Stimulated activated CD4-positive, alpha-beta T cell treated with anti-CD3 and anti-CD28 coated beads, TNF-alpha, amount 100 ng/mL, for 48 hours (primary cell): Measurements from ENCODE around the gene LRRC72.
"Not testable (repeated sequence)": the region's sequence is repeated elsewhere in the genome, so short reads cannot be mapped to it uniquely, and the experiment has no call there.

Experiments
- DNase-seq, 3 donors: peaks; one replicate each; pipeline ENCODE4 v3.0.0-alpha.2; 2020; ENCODE audit warnings: low read depth in 3 of 3

Gene LRRC72

DNA sequence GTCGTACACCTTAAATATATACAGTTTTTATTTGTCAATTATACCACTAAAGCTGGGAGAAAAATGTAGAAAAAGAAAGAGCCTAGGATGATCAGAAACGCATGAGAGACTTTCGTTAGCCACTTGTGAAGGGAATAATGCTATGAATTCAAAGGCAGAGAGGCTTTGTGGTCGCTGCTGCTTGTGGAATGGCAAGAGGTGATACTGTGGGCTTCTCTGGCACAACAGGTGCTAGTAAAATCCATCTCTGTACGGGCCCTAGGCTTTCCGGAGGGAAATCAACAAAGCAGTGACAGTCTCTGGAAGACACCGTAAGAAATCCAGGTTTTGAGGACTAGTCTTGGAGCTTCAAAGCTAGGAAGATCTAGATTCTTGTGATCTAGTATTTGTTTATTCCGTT is 52.6 kb downstream of the LRRC72 start:
- no peak for DNase-seq

DNA sequence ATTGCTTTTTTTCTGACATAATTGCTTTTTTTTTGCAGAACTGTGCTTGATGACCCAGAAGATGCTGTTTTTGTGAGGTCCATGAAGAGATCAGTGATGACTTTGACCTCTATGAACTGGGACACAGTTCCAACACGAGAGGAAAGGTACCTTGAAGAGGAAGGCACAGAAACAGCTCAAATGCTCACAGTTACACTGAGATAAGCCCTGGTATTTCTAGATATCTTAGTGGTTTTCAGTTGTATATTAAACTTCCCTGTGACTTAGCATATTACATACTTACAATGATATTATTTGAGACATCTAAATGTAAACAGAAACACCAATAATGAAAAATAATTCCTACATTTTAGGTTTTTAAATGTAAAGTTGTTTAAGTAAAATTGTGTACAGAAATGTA is 54.7 kb downstream of the LRRC72 start:
- DNase-seq: no peak

DNA sequence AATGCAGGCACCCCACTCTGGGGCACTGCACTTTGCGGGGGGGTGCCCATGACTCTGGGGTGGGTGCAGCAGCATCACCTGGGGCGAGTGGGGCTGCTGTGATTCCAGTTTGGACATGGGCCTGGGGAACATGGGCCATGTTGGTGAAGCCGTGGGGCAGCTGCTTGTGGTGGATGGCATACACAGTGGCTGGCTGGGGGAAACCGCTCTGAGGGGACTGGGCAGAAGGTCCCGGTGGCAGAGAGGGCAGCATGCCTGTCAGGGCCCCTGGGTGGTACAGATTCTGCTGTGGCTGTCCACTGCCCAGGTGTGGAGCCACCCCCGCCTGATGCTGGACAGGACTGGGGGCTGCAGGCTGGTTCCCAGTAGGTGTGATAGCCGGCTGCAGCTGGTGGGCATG is 57.2 kb downstream of the LRRC72 start:
- no peak for DNase-seq

DNA sequence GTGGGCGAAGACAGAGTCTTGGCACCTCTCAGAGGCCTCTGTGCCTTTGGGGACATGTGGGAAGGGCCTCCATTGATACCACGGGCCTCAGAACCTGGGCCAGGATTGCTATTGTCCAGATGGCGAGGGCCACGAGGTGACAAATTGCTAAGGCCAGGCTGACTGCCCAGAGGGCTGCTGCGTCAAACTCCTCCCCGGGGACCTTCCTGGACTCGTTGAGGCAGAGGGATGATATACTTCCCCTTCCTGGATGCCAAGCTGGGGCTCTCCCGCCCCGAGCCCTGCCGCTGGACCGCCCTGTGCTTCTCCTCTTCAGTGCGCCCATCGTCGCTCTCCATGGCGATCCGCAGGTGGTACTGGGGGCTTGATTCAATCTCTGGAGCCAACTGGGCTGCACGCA is 58.9 kb downstream of the LRRC72 start:
- no peak for DNase-seq

DNA sequence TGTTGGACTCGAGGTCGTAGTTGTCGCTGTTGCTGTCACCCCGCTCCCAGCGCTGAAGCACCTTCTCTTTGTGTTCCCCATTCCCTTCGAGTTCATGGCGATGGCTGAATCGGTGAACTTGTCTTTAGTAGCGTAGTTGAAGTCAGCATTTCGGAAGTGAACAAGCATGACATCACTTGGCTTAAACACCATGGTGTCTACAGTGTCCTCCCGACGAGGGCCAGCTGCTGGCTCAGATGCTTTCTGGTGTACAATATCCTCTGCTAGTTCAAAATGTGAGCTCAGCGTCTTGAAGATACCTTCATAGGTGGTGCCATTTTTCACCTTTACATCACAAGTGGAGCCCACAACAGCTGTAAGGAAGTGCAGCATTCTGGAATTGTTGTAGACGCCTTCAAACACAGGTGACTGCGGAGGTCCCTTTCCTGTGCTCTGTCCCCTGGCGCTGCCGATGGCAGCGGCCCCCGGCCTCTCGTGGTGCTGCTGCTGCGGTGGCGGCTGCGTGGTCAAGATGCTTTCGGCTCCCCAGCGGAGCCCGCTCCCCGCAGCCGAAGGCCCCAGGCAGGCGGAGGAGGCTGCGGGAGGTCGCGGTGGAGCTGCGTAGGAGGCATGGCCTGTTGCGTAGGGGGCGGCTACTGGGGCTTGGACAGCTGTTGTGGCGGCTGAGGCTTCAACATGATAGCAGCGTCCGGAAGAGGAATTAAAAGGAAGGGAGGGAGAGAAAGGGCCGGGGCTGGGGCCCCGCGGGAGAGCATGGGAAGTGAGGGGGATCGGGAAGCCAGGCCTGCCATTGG is 59.7 kb downstream of the LRRC72 start:
- no peak for DNase-seq

DNA sequence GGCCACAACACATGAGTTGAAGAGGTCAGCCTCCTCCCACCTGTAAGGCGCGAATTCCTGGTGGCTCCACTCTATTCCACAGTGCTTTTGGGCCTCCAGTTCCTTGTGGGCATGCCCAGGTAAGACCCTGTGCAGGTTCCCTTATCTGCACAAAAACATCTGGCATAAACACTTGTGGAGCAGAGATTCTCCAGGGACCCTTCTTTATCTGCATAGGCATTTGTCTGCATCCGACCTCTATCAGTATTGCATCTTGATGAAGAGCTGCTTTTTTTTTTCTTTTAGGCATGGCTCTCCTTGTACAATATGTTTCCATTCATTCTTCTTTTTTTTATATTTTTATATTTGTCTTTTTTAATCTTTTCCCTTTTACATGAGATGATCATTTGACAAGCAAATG is 60.5 kb downstream of the LRRC72 start:
- DNase-seq: no peak

DNA sequence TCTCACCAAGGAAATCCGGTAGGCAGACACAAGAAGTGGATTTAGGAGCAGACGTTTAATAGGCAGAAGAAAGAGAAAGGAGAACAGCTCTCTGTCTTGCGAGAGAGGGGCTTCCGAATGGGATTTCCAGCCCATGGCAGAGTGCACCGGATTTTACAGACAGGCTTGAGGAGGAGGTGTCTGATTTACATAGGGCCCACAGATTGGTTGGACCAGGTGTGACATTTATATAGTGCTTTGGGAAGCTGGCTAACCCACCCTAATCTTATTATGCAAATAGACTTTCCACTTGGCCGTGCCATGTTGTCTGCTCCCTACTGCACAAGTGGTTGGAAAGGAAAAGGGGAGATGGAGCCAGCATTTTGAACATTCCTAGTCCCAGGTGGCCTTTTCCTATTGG is 61.2 kb downstream of the LRRC72 start:
- no peak for DNase-seq

DNA sequence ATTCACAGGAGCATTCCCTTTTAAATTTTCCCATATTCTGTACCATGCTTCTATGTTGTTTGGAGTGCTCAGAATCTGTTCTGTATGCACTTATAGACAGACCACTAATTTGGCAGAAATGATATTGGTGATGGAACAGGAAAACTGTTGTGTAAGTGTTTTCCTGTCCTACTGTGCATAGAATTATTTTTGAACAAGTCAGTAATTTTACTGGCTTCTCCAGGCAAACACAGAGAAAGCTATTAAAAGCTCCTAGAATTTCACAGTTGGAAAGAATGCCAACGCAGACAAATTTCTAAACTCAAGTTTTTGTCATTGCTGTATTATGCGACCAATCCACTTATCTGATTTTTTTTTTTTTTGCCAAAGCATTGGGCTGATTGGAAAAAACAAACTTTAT is 63.3 kb downstream of the LRRC72 start:
- no peak for DNase-seq

DNA sequence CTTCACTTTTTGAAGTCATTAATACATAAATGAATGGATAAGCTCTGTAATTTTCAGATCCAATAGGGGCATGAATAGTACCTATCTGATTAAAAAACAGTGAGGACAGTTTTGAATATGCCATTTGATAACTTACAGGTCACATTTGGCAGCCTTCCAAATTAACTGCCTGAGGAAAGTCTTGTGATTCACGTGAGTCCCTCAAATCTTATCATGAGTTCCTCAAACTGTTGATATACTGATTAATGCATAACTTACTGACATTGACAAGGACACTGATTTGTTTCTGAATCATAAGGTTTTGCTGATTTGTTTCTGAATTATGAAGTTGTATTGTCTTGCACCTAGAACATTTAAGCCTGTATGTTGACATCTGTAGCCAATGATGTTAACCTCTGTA is 63.8 kb downstream of the LRRC72 start:
- DNase-seq: no peak

DNA sequence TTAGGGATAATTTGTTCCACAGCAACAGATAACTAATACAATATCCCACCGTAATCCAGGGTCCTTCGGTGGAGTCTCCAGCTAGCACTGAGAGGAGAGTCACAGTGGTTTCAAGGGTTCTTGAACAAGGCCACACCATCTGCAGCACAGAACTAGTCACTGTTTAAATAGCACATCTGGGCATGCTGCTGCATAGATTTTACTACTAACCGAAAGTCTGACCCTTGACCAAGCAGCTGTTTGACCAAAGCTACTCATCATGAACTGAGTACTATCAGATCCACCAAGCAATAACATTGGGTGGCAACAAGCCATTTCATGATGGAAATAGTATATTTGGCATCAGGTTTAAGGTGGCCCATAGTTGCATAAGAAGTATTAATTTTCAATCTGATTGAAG is 65.8 kb downstream of the LRRC72 start:
- no peak for DNase-seq

DNA sequence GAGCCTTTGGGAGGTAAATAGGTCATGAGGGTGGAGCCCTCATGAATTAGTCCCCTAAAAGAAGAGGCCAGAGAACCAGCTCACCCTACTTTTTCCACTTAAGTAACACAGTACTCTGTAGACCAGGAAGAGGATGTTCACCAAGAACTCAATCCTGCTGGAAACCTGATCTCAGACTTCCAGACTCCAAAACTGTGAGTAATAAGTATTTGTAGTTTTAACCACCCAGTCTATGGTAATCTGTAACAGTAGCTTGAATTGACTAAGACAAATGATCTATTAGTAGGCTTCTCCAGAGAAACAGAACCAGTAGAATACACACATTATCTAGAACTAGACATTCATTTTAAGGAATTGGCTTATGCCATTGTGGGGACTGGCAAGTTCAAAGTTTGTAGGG is 67.4 kb downstream of the LRRC72 start:
- DNase-seq: no peak

DNA sequence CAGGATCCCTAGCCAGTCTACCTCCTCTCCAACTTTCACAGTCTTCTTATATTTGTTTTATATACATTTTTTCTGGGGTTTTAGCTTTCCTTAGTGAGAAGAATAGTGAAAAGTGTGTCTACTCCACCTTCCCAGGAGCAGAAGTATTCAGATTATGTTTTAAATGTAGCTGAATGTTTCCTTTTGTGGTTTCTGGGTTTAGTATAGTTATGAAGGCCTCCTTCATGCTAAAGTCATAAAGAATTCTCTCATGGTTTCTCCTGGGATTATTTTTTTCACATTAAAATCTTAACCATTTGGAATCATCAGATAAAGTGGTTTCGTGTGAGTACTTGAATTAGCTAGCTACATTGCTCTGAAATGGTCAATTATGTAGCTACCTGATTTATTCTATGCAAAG is 68.1 kb downstream of the LRRC72 start:
- DNase-seq: no peak

DNA sequence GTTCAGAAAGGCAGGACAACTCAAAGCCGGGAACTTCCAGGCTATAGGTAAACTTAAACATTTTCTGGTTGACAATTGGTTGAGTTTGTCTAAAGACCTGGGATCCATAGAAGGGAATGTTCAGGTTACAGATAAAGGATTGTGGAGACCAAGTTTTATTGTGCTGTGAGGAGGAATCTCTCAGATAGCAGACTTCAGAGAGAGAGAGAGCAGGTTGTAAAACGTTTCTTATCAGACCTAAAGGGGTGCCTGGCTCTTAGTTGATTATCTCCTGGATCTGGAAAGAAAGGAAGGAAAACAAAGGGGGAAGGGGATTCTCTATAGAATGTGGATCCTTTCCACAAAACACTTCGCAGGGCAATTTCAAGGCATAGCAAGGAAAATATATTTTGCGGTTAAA is 69.0 kb downstream of the LRRC72 start:
- not testable (repeated sequence) for DNase-seq

DNA sequence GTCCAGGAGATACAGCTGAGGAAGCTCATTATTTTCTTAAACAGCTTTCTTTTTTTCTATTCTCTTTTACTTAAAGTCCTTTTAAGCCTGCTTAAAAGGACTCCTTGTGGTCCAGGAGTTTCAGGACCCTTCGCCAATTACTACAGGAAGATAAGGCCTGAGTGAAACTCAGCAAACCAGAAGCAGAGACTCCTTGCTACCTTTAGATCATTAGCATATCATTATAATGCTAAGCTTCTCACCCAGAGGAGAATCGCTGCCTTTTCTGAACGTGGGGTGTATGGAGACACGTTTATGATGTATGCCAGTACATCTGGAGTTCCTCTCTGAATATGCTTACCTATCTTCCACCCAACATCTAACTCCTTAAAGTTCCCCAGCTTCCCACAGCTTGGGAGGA is 71.4 kb downstream of the LRRC72 start:
- no peak for DNase-seq

DNA sequence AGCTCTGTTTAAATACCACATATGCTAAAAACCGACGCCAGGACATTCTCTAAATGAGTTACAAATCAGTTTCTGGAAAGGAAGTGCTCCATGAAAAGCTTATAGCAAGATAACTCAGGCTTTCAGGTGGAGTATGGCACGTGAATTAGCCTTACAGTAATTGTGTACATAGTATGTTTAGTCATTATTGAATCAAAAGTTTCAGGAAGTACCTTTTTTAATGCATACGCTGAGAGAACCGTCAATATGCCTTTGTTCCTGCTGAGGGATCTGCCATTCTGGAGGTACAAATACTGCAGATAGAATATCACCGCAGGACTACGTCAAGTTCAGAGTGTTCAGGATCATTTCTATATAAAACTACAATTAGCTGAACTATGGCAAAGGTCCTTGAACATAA is 73.2 kb downstream of the LRRC72 start:
- DNase-seq: no peak

DNA sequence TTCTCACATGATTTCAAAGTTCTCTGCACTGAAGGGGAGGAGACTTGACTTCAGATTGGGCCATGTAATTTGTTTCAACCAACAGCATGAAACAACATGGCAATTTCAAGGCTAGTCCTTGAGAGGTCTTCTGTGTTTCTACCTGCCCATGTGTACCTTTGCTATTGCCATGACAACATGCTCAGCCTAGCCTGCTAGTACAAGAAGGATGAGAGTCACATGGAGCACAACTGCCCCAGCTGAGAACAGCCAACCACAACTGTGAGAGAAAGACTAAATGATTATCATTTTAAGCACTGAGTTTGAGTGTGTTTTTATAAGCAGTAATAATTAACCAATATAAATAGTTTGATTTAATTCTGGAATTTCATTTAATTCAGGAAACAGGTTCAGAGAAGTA is 77.0 kb downstream of the LRRC72 start:
- no peak for DNase-seq

DNA sequence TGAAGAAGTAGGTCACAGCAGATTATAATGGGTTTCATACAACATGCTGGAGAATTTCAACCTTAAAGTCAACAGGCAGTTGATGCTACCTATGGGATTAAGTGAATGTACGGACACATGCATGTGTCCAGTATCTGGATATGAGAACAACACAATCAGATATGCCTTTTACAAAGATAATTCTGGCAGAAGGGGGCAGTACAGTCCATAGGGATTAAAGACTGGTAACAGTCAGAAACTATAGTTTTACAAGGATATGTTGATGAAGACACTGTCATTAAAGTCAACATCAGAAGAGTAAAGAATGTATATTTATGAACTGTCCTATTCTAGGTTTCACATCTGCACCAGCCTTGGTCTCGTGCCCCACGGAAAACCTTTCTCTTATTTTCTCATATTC is 77.4 kb downstream of the LRRC72 start:
- no peak for DNase-seq

DNA sequence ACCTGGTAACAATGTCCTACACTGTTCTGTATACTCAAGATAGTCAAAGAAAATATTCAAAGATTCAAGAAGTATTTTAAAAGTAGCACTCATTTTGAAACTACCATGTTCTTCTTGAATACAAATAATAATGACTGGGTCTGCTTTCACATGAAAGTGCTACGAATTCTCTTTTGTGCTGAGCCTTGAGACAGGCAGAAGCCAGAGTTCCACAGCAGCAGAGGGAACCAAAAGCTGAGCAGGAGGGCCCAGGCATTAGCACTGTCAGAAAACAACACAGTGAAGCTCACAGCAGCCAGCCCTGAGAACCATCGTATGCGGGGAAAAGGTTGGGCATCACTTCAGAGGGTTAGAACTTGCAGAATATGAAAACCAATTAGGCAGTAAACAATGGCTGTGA is 80.1 kb downstream of the LRRC72 start:
- no peak for DNase-seq

DNA sequence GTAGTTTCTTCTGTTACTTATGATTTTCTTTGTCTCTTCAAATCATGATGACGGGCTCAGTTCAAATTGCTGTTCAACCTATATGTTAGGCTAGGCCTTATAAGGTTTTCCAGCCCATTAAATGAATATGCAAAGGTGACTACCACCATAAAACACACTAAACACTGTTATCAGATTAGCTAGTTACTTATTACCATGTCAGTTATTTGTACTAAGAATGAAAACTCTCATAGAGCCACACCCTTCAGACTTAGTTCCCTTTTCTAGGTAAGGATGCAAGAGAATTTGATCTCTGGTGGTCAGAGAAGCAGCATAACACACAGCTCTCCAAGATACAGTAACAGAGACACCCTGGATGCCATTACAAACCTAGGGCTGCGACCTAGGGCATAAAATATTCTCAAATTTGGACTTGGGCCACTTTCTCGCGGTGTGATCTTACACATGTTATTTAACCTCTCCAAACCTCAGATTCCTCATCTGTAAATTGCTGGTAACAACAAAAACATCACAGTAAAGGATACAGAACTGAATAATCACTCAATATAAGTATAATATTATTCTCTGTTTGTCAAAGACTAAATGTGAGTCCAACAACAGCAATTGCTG is 83.3 kb downstream of the LRRC72 start:
- no peak for DNase-seq

DNA sequence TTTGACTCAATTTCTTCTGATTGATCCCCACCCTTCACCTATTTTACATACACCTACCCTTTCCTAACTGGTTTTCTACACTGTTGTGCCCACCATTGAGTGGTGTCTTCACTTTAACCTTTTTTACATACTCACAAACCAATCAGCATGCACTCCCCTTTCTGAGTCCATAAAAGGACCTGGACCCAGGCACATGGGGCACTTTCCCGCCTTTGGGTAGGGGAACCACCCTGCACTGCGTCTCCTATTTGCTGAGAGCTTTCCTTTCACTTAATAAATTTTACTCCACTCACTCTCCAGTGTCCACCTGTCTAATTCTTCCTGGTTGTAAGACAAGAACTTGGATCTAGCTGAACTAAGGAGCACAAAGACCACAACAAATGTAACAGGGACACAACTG is 85.1 kb downstream of the LRRC72 start:
- no peak for DNase-seq

DNA sequence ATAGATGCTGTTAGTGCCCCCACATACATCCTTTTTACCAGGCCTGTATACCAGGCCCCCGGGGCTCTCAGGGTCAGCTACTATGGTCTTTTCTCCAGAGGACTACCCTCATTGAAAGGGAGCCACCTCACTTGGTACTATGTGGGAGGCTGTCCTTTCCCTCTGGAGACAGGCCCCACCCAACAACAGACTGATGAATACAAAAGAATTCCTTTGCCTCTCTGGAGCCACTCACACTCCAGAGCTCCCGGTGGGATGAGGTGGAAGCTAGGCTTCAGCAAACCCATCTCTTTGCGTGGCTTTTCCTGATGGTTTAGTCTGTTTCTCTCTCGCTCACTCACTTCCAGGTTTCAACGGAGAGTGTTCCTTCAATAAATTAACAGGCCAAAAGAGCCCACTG is 88.6 kb downstream of the LRRC72 start:
- no peak for DNase-seq

DNA sequence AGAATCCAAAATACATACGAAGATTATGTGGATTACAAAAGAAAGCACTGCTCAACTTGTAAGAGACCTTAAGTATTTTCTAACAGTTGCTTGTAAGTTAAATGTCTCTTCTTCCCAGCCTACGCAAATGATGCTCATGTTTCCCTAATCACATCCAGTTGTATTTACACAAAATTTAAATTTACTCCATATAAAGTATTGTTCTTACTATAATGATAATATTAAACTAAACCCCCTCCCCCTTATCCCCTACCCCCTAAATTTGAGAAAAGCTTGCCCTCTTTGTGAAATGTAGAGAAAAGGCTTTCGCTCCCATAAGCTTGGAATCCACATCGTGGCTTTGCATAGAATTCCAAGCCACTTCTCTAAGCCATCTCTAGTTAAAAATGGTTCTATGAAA is 89.5 kb downstream of the LRRC72 start:
- DNase-seq: no peak

DNA sequence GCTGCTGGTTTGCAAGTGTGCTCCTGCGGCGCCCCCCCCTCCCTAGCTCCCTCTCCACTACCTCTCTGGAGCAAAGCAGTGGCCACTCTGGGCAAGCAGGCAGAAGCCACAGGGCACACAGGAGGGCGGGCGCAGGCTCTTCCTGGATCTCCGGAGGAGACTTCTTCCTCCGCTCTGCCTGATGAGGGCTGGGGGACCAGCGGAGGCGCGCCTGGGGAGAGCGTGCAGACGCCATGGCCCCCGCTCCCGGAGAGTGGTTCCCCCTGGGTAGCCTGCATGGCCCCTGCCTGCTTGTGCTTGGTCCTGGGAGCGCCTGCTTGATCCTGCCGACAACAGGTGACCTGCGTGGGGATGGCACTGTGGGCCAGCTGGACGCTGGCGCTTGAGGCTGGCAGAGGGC is 89.9 kb downstream of the LRRC72 start:
- no peak for DNase-seq

DNA sequence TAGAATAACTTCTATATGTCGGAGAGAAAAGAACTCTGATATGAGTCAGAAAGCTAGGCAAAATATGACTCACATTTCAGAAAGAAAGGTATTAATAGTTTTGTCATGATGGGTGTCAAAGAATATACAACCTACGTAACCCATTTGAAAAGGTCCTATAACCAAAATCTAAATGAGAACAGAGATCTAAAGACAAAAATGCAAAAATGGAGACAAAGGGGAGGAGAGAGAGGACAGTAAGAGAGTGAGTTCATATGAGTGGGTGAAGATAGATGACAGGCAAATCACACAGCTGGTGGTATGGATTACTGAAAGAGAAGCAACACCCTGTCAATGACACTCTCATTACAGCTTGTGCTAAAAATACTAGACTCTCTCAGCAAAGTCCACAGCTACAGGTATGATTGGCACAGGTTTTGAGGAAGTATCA is 93.4 kb downstream of the LRRC72 start:
- DNase-seq: peak in 1 of 3 donors; percentile 7
